Transverse colon (tissue), 4 donors: Measurements from ENCODE around the gene KCNJ6. TPM values are rescaled to one million over a fixed set of nuclear protein-coding genes. Genes with fewer than 3 reads are reported as not detected.

Source experiments
- DNase-seq: peaks from one replicate; pipeline ENCODE4 v3.0.0-alpha.2; 2019
- H3K27ac ChIP-seq, 4 donors: fragments of 200-600 bp; sonication (generic); 2 replicates each; pipeline ENCODE4 v1.5.1; 2016 to 2018; ENCODE audit warnings: inconsistent platforms in 4 of 4
- H3K27me3 ChIP-seq: fragments of 200-600 bp; sonication (generic); 2 replicates; pipeline ENCODE4 v1.5.1; 2017; ENCODE audit warnings: inconsistent platforms
- H3K36me3 ChIP-seq, 4 donors: fragments of 200-600 bp; sonication (generic); 2 replicates each; pipeline ENCODE4 v1.5.1; 2017 to 2019; ENCODE audit warnings: inconsistent platforms in 4 of 4
- H3K4me1 ChIP-seq, 4 donors: fragments of 200-600 bp; sonication (generic); 2 replicates each; pipeline ENCODE4 v1.5.1; 2017 to 2020; ENCODE audit warnings: inconsistent platforms in 4 of 4
- H3K4me3 ChIP-seq, 4 donors: fragments of 200-600 bp; sonication (generic); 1 replicate in 1 of 4; 2 replicates in 3 of 4; pipeline versions ENCODE4 v1.5.1 to v1.6.1; 2017 to 2019; ENCODE audit warnings: inconsistent platforms in 4 of 4
- H3K9me3 ChIP-seq, 2 donors: fragments of 200-600 bp; sonication (generic); 2 replicates each; pipeline ENCODE4 v1.5.1; 2017 to 2019; ENCODE audit warnings: inconsistent platforms in 2 of 2
- EP300 ChIP-seq: sonication (generic); formaldehyde crosslinking; IDR thresholded peaks from one replicate; pipeline ENCODE4 v1.6.1; 2017; ENCODE audit warnings: antibody characterized with exemption, low read depth
- POLR2A ChIP-seq: fragments of 450-650 bp; IDR thresholded peaks from one replicate; pipeline ENCODE4 v1.6.1; 2016; ENCODE audit warnings: antibody characterized with exemption, mild to moderate bottlenecking, moderate library complexity
- POLR2AphosphoS5 ChIP-seq, 3 donors: sonication (generic); formaldehyde crosslinking; IDR thresholded peaks; one replicate each; pipeline ENCODE4 v1.6.1; 2016; ENCODE audit warnings: antibody characterized with exemption in 3 of 3
- WGBS, 2 donors: methylation state at CpG; one replicate each; pipeline ENCODE4 v1.1.5; 2018; ENCODE audit warnings: low coverage in 1 of 2; 5-methylcytosine and 5-hydroxymethylcytosine counted together
- in situ Hi-C, 4 donors: fragments of 200-750 bp; cut with MboI; loops; one replicate each; pipeline versions ENCODE4 v1.15.0 to v1.15.1; 2017; ENCODE audit warnings: low sequenced_read_pairs in 3 of 4, low pct_ligation_motif_present in 1 of 4, low pct_unique_long_range_greater_than_20kb in 1 of 4
- intact Hi-C: fragments of 100-400 bp; cut with DNase I; formaldehyde crosslinking; loops from one replicate; pipeline ENCODE4 v1.15.1; 2023; ENCODE audit warnings: low total_unique reads
- total RNA-seq, 4 donors: library from RNA; depleted of rRNA; stranded (reverse); fragments of >200 nt; gene quantifications; one replicate each; pipeline ENCODE4 v1.1.0, GENCODE V29; 2016
- TF ChIP-seq, protein P1 (sequence below), 5 experiments: fragments of 200-600 bp in 3 of 5; fragments of 450-650 bp in 2 of 5; sonication (generic) in 3 of 5; IDR thresholded peaks; 1 replicate in 2 of 5; 2 replicates in 3 of 5; pipeline ENCODE4 v1.5.1; 2016 to 2017; ENCODE audit warnings: antibody characterized with exemption in 5 of 5, inconsistent platforms in 3 of 5, mild to moderate bottlenecking in 2 of 5, moderate library complexity in 1 of 5

Gene KCNJ6
- total RNA-seq, 4 donors from 2014 or later, result 0.14 to 0.16 TPM; not detected in 2

DNA sequence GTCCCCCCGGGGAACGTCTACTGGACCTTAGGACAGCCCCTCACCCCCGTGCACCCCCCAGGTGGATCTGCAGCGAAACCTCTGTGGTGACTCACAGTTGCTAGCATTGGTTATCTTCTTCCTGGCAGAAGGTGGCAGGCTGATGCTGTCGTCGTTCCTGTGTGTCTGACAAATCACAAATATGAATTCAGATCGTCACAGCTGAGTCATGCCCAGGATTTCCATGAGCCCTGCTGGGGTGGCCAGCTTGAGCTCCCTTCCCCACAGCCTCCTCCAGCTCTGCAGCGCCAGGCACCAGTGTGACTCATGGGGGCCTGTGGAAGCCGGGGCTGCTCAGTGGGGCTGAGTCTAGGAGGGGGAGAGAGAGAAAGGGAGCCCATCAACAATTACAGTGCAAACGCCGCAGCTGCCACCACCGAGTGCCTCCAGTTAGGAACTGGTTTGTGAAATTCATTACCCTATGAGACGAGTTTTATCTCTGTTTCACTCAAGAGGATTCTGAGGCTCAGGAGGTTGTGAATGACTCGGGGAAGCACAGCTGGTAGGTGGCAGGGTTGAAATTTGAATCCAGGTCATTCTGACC lies 351.8 kb downstream of the KCNJ6 start:
- no peaks in the 10 kb centered on the region for H3K36me3 ChIP-seq
- peak overlapping the region; percentile 91 for H3K27ac ChIP-seq
- no peaks in the 10 kb centered on the region for H3K9me3 ChIP-seq
- TF ChIP-seq POLR2AphosphoS5 (IDR thresholded peaks at IDR 0.05), result peak in 1 of 3 donors; percentile 38
- TF ChIP-seq POLR2A, result no peak
- TF ChIP-seq, protein P1, sequence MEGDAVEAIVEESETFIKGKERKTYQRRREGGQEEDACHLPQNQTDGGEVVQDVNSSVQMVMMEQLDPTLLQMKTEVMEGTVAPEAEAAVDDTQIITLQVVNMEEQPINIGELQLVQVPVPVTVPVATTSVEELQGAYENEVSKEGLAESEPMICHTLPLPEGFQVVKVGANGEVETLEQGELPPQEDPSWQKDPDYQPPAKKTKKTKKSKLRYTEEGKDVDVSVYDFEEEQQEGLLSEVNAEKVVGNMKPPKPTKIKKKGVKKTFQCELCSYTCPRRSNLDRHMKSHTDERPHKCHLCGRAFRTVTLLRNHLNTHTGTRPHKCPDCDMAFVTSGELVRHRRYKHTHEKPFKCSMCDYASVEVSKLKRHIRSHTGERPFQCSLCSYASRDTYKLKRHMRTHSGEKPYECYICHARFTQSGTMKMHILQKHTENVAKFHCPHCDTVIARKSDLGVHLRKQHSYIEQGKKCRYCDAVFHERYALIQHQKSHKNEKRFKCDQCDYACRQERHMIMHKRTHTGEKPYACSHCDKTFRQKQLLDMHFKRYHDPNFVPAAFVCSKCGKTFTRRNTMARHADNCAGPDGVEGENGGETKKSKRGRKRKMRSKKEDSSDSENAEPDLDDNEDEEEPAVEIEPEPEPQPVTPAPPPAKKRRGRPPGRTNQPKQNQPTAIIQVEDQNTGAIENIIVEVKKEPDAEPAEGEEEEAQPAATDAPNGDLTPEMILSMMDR (IDR thresholded peaks at IDR 0.05), result no peak
- no peak for TF ChIP-seq EP300
- in situ Hi-C loops, result loop anchor here in 1 of 4 donors (25.0 kb wide), 1 partner anchor 577 kb away; no protein-coding TSS in a partner anchor
- 13 to 24% methylated on average over 4 to 14 of the region's 14 CpGs for WGBS, 2 donors
- intact Hi-C loops, result loop anchor here (10.0 kb wide), 2 partner anchors 200 to 300 kb away; partner anchors contain the start of genes DYRK1A and VPS26C
- peak; percentile 73 for DNase-seq
- no peaks in the 10 kb centered on the region for H3K27me3 ChIP-seq
- peaks cover 5 to 22% (median 11%) of the 10 kb centered on the region in 4 donors for H3K4me1 ChIP-seq
- H3K4me3 ChIP-seq, result peak overlapping the region; percentile 36 to 92 (median 68)

DNA sequence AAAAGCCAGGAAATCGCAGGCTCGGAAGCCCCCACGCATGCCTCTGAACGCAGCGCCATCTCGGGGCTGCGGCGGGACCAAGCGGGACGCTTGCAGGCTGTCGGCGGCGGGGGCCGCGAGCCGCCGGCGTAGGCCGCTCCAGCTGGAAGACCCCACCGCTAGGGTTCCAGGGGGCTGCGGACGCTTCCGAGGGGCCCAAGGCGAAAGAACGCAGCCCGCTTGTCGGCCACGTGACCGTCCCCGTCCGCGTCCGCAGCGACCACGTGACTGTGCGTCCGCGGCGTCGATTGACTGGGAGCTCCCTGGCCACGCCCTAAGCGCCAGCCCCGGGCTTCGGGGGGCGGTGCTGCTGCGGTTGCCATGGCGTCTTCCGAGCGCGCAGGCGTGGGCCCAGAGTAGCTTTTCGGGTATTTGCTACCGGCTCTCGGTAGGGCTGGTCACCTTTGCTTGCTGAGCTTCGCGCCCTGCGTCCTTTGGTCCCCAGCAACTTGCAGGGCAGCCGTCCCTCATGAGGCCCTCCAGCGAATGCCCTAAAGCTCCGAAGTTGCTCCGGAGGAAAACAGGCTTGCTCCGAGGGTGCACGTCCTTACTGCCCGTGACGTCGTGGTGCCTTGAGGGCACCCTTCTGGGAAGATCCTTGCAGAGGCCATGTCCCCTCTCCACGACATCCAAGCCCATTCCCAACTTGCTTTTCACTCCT lies 352.5 kb downstream of the KCNJ6 start:
- peak; percentile 94 for DNase-seq
- no peaks in the 10 kb centered on the region for H3K36me3 ChIP-seq
- peaks cover 5 to 22% (median 11%) of the 10 kb centered on the region in 4 donors for H3K4me1 ChIP-seq
- WGBS, 2 donors, result 0% methylated on average over 38 of the region's 67 CpGs; no CpG with 5 or more reads in 1 of the 2 donors
- in situ Hi-C loops (loop anchor here in 1 of 4 donors (25.0 kb wide), 1 partner anchor 576 kb away; no protein-coding TSS in a partner anchor), intact Hi-C loops (loop anchor here (10.0 kb wide), 2 partner anchors 199 to 299 kb away; partner anchors contain the start of genes DYRK1A and VPS26C)
- peak; percentile 66 for TF ChIP-seq POLR2A
- TF ChIP-seq EP300, result no peak
- TF ChIP-seq POLR2AphosphoS5 (IDR thresholded peaks at IDR 0.05), result peak; percentile 66 to 74 (median 72)
- TF ChIP-seq, protein P1 (IDR thresholded peaks at IDR 0.05), result peak; percentile 26 to 57 (median 37)
- H3K4me3 ChIP-seq, result peak overlapping the region; percentile 67 to 92 (median 76)
- peak overlapping the region; percentile 91 for H3K27ac ChIP-seq
- H3K9me3 ChIP-seq, result no peaks in the 10 kb centered on the region
- H3K27me3 ChIP-seq, result no peaks in the 10 kb centered on the region

DNA sequence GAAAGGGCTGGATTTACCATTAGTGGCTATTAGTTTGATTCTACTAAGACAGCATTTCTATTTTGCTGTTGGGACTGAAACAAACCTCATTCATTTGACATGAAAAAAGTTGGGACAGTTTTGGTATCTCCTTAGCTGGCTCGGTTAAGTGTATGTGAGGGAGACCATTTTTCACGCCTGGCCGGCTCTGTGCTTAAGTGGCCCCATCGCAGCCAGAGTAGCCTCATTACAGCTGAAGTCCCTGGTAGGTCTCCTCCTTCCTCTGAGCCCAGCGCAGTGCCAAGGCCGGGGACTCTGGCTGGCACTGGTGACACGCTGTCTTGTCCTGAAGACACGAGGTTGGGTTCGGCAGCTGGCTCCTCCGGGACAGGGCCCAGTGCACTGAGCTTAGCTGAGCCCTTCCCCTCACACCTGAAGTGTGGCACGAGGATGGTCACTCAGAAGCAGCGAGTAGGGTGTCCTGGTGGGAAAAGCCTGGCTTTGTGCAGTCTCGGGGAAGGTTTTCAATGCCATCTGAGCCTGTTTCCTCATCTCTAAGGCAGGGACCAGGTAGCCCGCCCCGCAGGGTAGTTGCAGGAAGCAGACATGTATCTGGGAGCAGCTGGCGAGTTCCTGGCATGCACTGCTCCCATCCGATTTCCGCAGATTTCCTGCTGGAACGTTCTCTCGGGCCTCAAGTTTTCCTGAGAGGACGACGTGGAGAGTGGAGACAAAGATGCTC lies 353.2 kb downstream of the KCNJ6 start:
- WGBS, 2 donors, result 58 to 96% methylated on average over 4 to 21 of the region's 22 CpGs
- Histone ChIP-seq H3K4me3 (peak overlapping the region; percentile 67 to 92 (median 76)), H3K27me3 (no peaks in the 10 kb centered on the region), H3K27ac (peak overlapping the region; percentile 91), H3K4me1 (peaks cover 5 to 22% (median 11%) of the 10 kb centered on the region in 4 donors), H3K36me3 (no peaks in the 10 kb centered on the region), H3K9me3 (no peaks in the 10 kb centered on the region)
- intact Hi-C loops, result loop anchor here (10.0 kb wide), 2 partner anchors 198 to 298 kb away; partner anchors contain the start of genes DYRK1A and VPS26C
- DNase-seq, result peak; percentile 41
- TF ChIP-seq, protein P1 (IDR thresholded peaks at IDR 0.05), result no peak
- TF ChIP-seq POLR2A (no peak), POLR2AphosphoS5 (IDR thresholded peaks at IDR 0.05) (no peak), EP300 (no peak)
- in situ Hi-C loops, result loop anchor here in 1 of 4 donors (25.0 kb wide), 1 partner anchor 576 kb away; no protein-coding TSS in a partner anchor
